GM21825 (cell line): ENCODE results near the gene TMTC1.

Source experiments
- ATAC-seq: cut with Tn5 transposase; IDR thresholded peaks from one replicate; pipeline ENCODE4 v1.9.1; 2021; ENCODE audit warnings: mild to moderate bottlenecking, moderate library complexity; ENCODE audit not compliant: unreplicated experiment

TMTC1 gene

DNA sequence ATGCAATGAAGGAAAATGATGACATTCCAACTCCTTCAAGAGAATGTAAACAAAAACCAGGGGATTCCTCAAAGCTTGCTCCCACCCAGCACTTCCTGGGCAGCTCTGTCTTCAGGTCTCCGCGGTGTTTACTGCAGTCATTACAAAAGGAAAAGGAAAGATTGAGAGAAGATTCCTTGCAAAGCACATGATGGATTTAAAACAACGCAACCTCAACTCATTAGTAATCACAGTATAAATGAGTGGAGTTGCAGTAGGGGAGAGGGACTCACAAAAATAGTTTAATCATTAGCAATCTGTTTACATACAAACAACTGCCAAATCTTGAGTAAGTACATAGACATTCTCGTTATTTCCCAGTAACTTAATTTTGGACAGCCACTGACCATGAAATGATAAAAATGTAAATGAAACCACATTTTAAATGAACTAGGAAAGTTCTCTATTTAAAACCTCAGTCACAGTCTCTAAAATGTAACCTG lies 236.6 kb downstream of the TMTC1 start:
- no peak for ATAC-seq

DNA sequence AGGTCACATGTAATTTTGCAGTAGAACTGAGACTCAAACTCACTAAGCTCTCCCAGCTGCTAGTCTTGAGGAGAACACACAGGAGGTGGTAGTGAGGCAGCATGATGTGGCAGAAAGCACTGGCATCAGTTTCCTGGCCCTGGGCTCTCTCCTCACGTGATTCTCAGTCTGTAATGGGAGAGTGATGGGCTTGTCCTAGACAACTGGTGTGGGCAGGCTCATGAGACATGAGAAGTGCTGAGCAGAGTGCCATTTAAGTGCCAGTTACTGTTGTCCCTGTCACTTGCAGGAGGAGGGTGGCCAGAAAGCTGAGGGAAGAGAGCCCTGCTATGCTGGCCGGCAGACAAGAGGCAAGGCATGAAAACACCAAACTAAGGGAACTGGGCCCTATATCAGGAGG lies 237.7 kb downstream of the TMTC1 start:
- no peak for ATAC-seq

- ATAC-seq = no peak
Measured at GRCh38 chr12:29545102-29545467, 238.7 kb downstream of the TMTC1 start.

GRCh38 chr12:29544428-29545101 lies 239.2 kb downstream of the TMTC1 start:
- no peak for ATAC-seq

DNA sequence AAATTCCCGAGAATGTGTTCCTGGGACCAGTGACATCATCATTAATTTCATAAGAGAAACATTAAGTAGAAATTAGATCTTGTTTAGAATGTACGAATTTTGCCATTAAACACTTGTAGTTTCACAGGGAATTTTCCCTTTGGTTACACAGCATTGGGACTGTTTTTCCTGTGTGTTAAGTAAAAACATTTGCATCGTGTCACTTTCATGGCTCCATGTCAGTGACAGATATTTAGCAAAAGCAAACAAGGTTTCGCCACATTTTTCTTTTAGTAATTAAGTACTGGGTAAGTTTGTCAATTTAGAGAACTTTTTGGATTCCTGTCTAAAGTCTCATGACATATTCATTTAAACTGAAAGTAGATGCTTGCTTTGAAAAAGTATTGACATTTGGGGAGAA lies 240.7 kb downstream of the TMTC1 start:
- no peak for ATAC-seq

- no peak for ATAC-seq
Measured at GRCh38 chr12:29537298-29537697, 246.4 kb downstream of the TMTC1 start.

GRCh38 chr12:29534935-29535334 lies 248.8 kb downstream of the TMTC1 start:
- ATAC-seq = no peak

DNA sequence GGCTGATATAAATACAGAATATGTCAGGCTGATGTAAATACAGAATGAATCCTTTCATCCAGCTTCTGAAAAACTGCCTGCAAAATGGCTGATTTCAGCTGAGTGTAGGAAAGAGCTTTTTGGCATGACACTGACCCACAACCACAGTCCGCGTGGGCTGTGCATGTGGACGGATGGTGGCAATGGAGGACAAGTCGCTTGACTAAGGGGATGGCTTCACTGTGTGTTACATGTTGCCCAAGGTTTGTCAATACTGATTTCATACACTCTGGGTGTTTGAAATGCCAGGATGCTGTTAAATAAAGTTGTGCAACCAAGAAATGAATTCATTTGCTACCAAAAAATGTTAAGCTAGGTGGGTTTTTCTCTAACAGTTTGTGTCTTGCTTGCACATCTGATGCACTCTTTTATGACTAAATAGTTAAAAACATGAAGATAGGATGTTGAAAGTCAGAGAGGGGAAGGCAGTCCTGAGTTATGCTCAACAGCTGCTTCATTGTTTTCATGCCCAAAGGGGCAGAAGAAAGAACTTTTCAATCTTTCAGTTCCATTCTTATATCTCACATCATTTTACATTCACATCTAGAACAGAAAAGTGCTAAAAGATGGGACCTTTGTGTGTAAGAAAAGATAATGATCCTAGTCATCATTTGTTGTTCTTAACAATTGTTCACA lies 249.8 kb downstream of the TMTC1 start:
- no peak for ATAC-seq

GRCh38 chr12:29531471-29531870 lies 252.3 kb downstream of the TMTC1 start:
- ATAC-seq = no peak

- ATAC-seq = no peak
Measured at GRCh38 chr12:29530436-29530835, 253.3 kb downstream of the TMTC1 start.

- no peak for ATAC-seq
Measured at GRCh38 chr12:29528161-29528560, 255.6 kb downstream of the TMTC1 start.

DNA sequence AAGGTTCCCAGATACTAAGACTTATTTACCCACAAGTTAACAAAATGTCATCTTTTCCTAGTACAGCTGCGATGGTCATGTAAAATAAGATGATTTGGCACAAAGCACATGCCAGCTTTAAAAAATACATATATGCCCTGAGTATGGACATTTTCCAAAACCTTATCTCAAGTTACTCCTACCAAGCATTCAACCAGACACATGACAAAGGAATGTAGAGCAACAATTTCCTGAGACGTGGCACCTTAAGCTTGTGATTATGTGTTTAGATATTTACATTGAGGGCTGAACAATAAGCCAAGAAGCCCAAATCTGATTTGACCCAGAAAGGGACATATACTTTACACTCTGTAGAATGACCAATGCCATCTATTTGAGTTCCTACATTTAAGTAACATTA lies 261.8 kb downstream of the TMTC1 start:
- no peak for ATAC-seq

DNA sequence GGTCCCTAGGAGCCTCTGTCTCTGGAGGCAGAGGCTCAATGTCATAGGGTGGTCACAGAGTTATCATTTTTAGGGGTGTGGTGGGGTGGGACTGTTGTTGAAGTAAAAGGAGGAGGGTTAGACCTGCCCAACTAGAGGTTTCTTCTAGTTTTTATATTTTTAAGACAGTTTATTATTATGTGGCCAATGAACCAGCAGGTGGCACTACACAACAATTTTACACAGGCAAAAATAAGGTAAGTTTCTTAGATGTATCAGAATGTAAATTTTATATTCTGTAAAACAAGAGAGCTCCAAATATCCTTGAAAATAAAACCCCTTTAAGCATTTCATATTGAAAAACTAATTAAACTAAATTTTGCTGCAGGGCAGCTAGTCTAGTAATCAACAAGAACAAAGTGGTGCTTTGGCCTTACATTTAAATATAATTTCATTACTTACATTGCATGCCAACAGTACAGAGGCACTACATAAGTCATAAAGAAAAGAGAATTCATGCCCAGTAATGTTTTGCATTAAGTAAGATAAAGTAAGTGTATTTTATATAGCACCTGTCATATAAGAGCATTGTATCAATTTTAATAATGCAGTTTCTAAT lies 264.1 kb downstream of the TMTC1 start:
- ATAC-seq = no peak

GRCh38 chr12:29518407-29518806 lies 265.3 kb downstream of the TMTC1 start:
- no peak for ATAC-seq

GRCh38 chr12:29517264-29517663 lies 266.5 kb downstream of the TMTC1 start:
- no peak for ATAC-seq

- no peak for ATAC-seq
Measured at GRCh38 chr12:29516431-29516875, 267.3 kb downstream of the TMTC1 start.

DNA sequence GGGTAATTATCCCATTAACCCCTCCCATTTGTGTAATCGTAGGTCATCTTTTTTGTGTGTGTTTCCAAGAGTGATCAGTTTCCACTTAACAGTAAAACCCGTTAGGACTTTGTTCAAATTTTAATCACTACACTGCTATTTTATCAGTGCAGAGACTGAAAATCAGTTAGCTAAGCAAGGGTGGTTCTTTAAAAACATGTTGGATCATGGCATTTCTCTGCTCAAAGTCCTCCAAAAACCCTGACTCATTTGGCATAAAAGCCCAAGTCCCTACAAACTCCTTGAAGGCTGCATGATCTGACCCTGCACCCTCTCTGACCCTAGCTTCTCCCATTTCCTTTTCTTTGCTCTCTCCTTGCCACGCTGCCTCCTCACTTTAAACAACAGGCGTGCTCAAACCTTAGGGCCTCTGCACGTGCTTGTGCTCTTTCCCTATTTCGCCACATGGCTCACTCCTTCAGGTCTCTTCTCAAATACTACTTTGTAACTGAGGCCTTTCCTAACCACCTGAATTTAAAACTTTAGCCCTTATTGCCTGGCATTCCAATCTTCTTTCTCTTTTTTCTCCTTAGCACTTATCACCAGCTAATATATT lies 273.1 kb downstream of the TMTC1 start:
- ATAC-seq = no peak

DNA sequence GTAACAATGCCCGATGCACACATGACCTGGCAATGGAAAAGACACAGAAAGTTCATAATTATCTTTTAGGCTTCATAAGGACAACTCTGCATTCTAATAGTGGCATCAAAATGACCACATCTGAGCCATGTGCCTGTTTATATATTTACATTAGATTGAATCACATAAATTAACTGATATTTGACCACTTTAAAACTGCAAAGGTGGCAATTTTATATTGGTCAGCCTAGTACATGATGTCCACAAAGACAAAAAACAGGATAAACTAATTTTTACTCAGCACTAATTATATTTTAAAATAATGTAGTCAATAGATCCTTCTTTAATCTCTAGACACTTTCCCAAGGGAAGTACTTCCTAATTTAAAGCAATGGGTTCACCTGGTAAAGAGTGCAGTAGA lies 274.2 kb downstream of the TMTC1 start:
- no peak for ATAC-seq

GRCh38 chr12:29508949-29509348 lies 274.8 kb downstream of the TMTC1 start:
- ATAC-seq = no peak

DNA sequence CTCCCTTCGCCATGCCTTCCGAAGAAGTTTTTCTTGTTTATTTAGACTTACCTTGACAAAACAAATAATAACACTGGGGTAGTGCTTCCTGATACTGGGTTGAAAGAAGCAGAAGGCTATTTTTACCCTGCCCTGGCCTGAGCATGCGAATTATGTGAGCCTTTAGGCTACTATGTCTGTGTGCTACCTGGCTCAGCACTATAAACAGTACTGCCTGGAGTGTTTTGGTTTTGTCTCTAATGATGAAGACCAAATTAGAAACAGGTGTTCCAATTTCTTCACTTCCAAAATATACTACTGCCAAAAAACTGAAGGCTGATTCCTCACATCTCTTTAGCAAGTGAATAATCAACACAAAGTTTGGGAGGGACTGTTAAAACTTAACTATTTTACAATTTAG lies 278.6 kb downstream of the TMTC1 start:
- ATAC-seq = no peak

- no peak for ATAC-seq
Measured at GRCh38 chr12:29503283-29503682, 280.5 kb downstream of the TMTC1 start.

- ATAC-seq = no peak
Measured at GRCh38 chr12:29499235-29499634, 284.5 kb downstream of the TMTC1 start.
